Lung (tissue), 12 donors: ENCODE data around the gene UNC80. TPM values are rescaled to one million over a fixed set of nuclear protein-coding genes. Genes with fewer than 3 reads are reported as not detected.

Experiments used
- ATAC-seq: fragments of 200-7000 bp; cut with Tn5 transposase; one replicate; pipeline ENCODE4 v1.9.1; 2020; ENCODE audit warnings: moderate number of reproducible peaks; ENCODE audit not compliant: insufficient read depth, low FRiP score
- DNase-seq, 3 donors: peaks; one replicate each; pipeline ENCODE4 v3.0.0-alpha.2; 2013 to 2017
- H3K27ac ChIP-seq, 2 donors: one replicate each; pipeline ENCODE4 v1.5.1; 2013; ENCODE audit warnings: mild to moderate bottlenecking in 2 of 2, moderate library complexity in 2 of 2, control low read depth in 1 of 2, inconsistent platforms in 1 of 2, low read depth in 1 of 2, low read length in 1 of 2
- H3K27me3 ChIP-seq, 3 donors: one replicate each; pipeline ENCODE4 v1.5.1; 2013; ENCODE audit warnings: low read length in 2 of 3; ENCODE audit not compliant: control insufficient read depth in 3 of 3, insufficient read depth in 3 of 3
- H3K36me3 ChIP-seq, 4 donors: one replicate each; pipeline ENCODE4 v1.5.1; 2013; ENCODE audit warnings: low read length in 4 of 4, mild to moderate bottlenecking in 1 of 4, moderate library complexity in 1 of 4; ENCODE audit not compliant: control insufficient read depth in 4 of 4, insufficient read depth in 4 of 4
- H3K4me1 ChIP-seq, 5 donors: one replicate each; pipeline ENCODE4 v1.5.1; 2013; ENCODE audit warnings: low read length in 5 of 5, mild to moderate bottlenecking in 2 of 5, moderate library complexity in 1 of 5; ENCODE audit not compliant: control insufficient read depth in 5 of 5, insufficient read depth in 5 of 5
- H3K4me3 ChIP-seq: one replicate; pipeline ENCODE4 v1.5.1; 2013; ENCODE audit warnings: mild to moderate bottlenecking, control low read depth, moderate library complexity
- H3K9ac ChIP-seq, 2 donors: one replicate each; pipeline ENCODE4 v1.5.1; 2013; ENCODE audit warnings: low read length in 2 of 2, control low read depth in 1 of 2; ENCODE audit not compliant: insufficient read depth in 1 of 2
- H3K9me3 ChIP-seq, 4 donors: one replicate each; pipeline ENCODE4 v1.5.1; 2013; ENCODE audit warnings: low read length in 3 of 4, mild to moderate bottlenecking in 1 of 4, moderate library complexity in 1 of 4; ENCODE audit not compliant: control insufficient read depth in 4 of 4, insufficient read depth in 3 of 4
- CTCF ChIP-seq: IDR thresholded peaks from 2 replicates; pipeline ENCODE4 v1.5.1; 2012; ENCODE audit warnings: mild to moderate bottlenecking; ENCODE audit errors: control extremely low read depth, extremely low read depth
- WGBS, 2 donors: extraction: QIAGEN DNeasy Blood & Tissue Kit; methylation state at CpG; one replicate each; pipeline ENCODE4 v1.1.7; 2013; 5-methylcytosine and 5-hydroxymethylcytosine counted together
- polyA plus RNA-seq, 2 donors: library from polyadenylated mRNA; stranded (reverse); fragments of 200-250 nt; gene quantifications; one replicate each; pipeline ENCODE4 v1.2.1, GENCODE V29; 2013
- total RNA-seq, 2 donors: library from RNA; depleted of rRNA in 1 of 2; stranded (reverse); fragments of >200 nt in 1 of 2; gene quantifications; one replicate each; pipeline ENCODE4 v1.2.1, GENCODE V29; 2014 to 2021
- donor health status: control.
- donor health status: control.
- donor health status: Bipolar disorder and iron deficiency.
- donor health status: healthy.
- donor health status: DM: yes; HTN: yes; CAD: no.

The UNC80 gene
- total and polyA plus RNA-seq, 4 donors, result under 0.01 to 2.2 (median 0.03) TPM

- H3K27me3 ChIP-seq, result no peaks in the 10 kb centered on the region
- peak; percentile 55 for TF ChIP-seq CTCF
- no peaks in the 10 kb centered on the region for H3K36me3 ChIP-seq
- DNase-seq (peak in 2 of 3 donors; percentile 71 to 77), ATAC-seq (no peak)
- peaks cover 0 to 4% (median 0%) of the 10 kb centered on the region in 5 donors for H3K4me1 ChIP-seq
- H3K9ac ChIP-seq, result no peak overlapping the region
- 98% methylated on average over 2 of the region's 2 CpGs for WGBS, 2 donors
- H3K4me3 ChIP-seq, result no peak overlapping the region
- H3K9me3 ChIP-seq, result no peaks in the 10 kb centered on the region
- no peak overlapping the region for H3K27ac ChIP-seq
Measured at GRCh38 chr2:209977386-209978239, 206.0 kb downstream of the UNC80 start.

- WGBS, 2 donors, result 94 to 98% methylated on average over 2 of the region's 2 CpGs
- no peak for TF ChIP-seq CTCF
Measured at GRCh38 chr2:209984291-209984690, 212.7 kb downstream of the UNC80 start.

GRCh38 chr2:209985874-209986273 lies 214.2 kb downstream of the UNC80 start:
- 21 to 49% methylated on average over 3 of the region's 3 CpGs for WGBS, 2 donors
- Histone ChIP-seq H3K27ac (no peak overlapping the region), H3K4me3 (no peak overlapping the region), H3K9ac (no peak overlapping the region), H3K36me3 (no peaks in the 10 kb centered on the region), H3K27me3 (no peaks in the 10 kb centered on the region), H3K4me1 (no peaks in the 10 kb centered on the region), H3K9me3 (no peaks in the 10 kb centered on the region)
- TF ChIP-seq CTCF, result no peak
- DNase-seq (no peak), ATAC-seq (no peak)

More at GRCh38 chr2:209984291-209984690, 212.7 kb downstream of the UNC80 start:
- H3K36me3 ChIP-seq, result no peaks in the 10 kb centered on the region
- H3K4me1 ChIP-seq, result no peaks in the 10 kb centered on the region
- H3K9ac ChIP-seq, result no peak overlapping the region
- no peaks in the 10 kb centered on the region for H3K9me3 ChIP-seq
- H3K27ac ChIP-seq, result no peak overlapping the region
- H3K4me3 ChIP-seq, result no peak overlapping the region
- ATAC-seq (no peak), DNase-seq (no peak)
- H3K27me3 ChIP-seq, result no peaks in the 10 kb centered on the region
